ENCODE measurements around the gene PDIA4.

DNA sequence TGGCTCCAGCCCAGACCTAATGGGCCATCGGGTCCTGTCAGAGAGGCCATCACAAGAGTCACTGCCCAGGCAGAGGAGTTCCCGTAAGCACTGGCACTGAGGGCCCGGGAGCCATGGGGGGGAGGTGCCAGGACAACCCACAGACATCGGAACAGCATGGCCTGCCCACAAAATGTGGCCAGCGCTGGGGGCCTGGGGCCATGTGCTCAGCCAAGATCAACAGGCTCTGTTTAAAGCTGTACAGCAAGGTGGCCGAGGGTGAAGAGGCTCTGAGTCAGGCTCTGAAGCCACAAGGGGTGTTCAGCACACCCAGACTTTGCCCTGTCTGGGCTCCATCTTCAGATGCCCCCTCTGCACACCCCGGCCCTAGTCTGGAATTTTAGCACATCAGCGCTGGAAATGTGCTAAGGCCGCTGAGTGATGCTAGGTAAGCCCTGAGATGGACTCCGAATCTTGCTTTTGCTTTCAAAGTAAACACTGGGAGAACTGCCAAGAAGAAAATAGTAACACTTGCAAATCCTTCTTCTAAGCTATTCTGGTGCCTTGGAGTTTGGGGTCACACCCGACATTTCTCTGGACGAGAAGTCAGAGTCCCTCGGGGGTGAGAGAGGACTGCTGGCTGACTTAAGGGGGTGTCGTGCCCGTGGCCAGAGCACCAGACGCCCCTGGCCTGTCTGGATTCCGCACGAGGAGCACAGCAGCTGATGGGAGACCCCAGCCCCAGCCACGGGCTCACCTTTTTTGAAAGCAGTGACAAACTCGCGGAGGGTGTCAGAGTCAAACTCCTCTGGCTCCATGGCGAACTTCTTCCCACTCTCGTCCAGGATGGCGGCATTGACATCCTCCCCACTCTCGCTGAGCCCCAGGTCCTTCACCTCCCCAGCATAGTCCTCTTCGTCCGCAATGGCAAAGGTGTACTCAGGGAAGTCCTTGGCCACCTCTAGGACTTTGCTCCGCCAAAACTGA is 23.6 kb downstream of the PDIA4 start:
- TF ChIP-seq, protein P1, sequence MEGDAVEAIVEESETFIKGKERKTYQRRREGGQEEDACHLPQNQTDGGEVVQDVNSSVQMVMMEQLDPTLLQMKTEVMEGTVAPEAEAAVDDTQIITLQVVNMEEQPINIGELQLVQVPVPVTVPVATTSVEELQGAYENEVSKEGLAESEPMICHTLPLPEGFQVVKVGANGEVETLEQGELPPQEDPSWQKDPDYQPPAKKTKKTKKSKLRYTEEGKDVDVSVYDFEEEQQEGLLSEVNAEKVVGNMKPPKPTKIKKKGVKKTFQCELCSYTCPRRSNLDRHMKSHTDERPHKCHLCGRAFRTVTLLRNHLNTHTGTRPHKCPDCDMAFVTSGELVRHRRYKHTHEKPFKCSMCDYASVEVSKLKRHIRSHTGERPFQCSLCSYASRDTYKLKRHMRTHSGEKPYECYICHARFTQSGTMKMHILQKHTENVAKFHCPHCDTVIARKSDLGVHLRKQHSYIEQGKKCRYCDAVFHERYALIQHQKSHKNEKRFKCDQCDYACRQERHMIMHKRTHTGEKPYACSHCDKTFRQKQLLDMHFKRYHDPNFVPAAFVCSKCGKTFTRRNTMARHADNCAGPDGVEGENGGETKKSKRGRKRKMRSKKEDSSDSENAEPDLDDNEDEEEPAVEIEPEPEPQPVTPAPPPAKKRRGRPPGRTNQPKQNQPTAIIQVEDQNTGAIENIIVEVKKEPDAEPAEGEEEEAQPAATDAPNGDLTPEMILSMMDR (IDR thresholded peaks at IDR 0.05), result no peak
- TF ChIP-seq POLR2AphosphoS5 (IDR thresholded peaks at IDR 0.05; ENCODE audit: low read depth, low read length), result no peak
